ENCODE measurements around the gene PIGU. TPM values are rescaled to one million over a fixed set of nuclear protein-coding genes. Genes with fewer than 3 reads are reported as not detected.

The PIGU gene
- total RNA-seq, 2 experiments from 2014 or later: 16.6 to 27.9 TPM

- intact Hi-C loops (cut with micrococcal nuclease; ENCODE audit: unreplicated experiment): no loop called here
- ChIA-PET CTCF (ENCODE audit: unreplicated experiment) (no interaction called here), POLR2A (interaction anchor here (0.6 to 1.0 kb wide), 2 partner anchors 18 to 45 kb away, joined by 3 read pairs; no protein-coding TSS in a partner anchor)
- no peaks in the 10 kb centered on the region for H3K9me3 ChIP-seq (ENCODE audit: low read length)
- H2AFZ ChIP-seq (ENCODE audit: low read length): no peak overlapping the region
- peaks cover 67% of the 10 kb centered on the region for H3K36me3 ChIP-seq (ENCODE audit: insufficient read depth, low read length)
- no peaks in the 10 kb centered on the region for H3K79me2 ChIP-seq (ENCODE audit: insufficient read depth, low read depth, low read length)
- no peaks in the 10 kb centered on the region for H3K9me2 ChIP-seq (ENCODE audit: insufficient read depth, low read length)
- no peak for DNase-seq (ENCODE audit: low spot score)
- H3K4me3 ChIP-seq (ENCODE audit: low read depth, low read length, poor library complexity, severe bottlenecking): no peak overlapping the region
- no peaks in the 10 kb centered on the region for H3K4me1 ChIP-seq (ENCODE audit: insufficient read depth, low read length, poor library complexity, severe bottlenecking)
- H4K20me1 ChIP-seq (ENCODE audit: insufficient read depth, low read length): no peaks in the 10 kb centered on the region
- no peak overlapping the region for H3K4me2 ChIP-seq (ENCODE audit: low read length)
- TF ChIP-seq EZH2phosphoT487 (IDR thresholded peaks at IDR 0.05; ENCODE audit: borderline replicate concordance, low read depth, low read length): no peak
- TF ChIP-seq, protein P1, sequence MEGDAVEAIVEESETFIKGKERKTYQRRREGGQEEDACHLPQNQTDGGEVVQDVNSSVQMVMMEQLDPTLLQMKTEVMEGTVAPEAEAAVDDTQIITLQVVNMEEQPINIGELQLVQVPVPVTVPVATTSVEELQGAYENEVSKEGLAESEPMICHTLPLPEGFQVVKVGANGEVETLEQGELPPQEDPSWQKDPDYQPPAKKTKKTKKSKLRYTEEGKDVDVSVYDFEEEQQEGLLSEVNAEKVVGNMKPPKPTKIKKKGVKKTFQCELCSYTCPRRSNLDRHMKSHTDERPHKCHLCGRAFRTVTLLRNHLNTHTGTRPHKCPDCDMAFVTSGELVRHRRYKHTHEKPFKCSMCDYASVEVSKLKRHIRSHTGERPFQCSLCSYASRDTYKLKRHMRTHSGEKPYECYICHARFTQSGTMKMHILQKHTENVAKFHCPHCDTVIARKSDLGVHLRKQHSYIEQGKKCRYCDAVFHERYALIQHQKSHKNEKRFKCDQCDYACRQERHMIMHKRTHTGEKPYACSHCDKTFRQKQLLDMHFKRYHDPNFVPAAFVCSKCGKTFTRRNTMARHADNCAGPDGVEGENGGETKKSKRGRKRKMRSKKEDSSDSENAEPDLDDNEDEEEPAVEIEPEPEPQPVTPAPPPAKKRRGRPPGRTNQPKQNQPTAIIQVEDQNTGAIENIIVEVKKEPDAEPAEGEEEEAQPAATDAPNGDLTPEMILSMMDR (conservative IDR thresholded peaks at IDR 0.05; ENCODE audit: low read length): no peak
- BruUV-seq (replicated peaks): no TSS peak
- no peak overlapping the region for H3K27ac ChIP-seq (ENCODE audit: low read depth, low read length, poor library complexity, severe bottlenecking)
These were observed 40.2 kb downstream of the PIGU start for GRCh38 chr20:34636648-34637047.

- H3K9me2 ChIP-seq (ENCODE audit: insufficient read depth, low read length): no peaks in the 10 kb centered on the region
- H3K4me2 ChIP-seq (ENCODE audit: low read length): no peak overlapping the region
- H3K27ac ChIP-seq (ENCODE audit: low read depth, low read length, poor library complexity, severe bottlenecking): no peak overlapping the region
- TF ChIP-seq, protein P1 (conservative IDR thresholded peaks at IDR 0.05; ENCODE audit: low read length): no peak
- no peak for TF ChIP-seq EZH2phosphoT487 (IDR thresholded peaks at IDR 0.05; ENCODE audit: borderline replicate concordance, low read depth, low read length)
- no TSS peak for BruUV-seq (replicated peaks)
- intact Hi-C loops (cut with micrococcal nuclease; ENCODE audit: unreplicated experiment): no loop called here
- no peaks in the 10 kb centered on the region for H3K4me1 ChIP-seq (ENCODE audit: insufficient read depth, low read length, poor library complexity, severe bottlenecking)
- no peaks in the 10 kb centered on the region for H4K20me1 ChIP-seq (ENCODE audit: insufficient read depth, low read length)
- CTCF ChIA-PET (ENCODE audit: unreplicated experiment): no interaction called here
- H3K79me2 ChIP-seq (ENCODE audit: insufficient read depth, low read depth, low read length): no peaks in the 10 kb centered on the region
- no peak overlapping the region for H3K4me3 ChIP-seq (ENCODE audit: low read depth, low read length, poor library complexity, severe bottlenecking)
- H3K36me3 ChIP-seq (ENCODE audit: insufficient read depth, low read length): peaks cover 76% of the 10 kb centered on the region
- no peak overlapping the region for H2AFZ ChIP-seq (ENCODE audit: low read length)
- no peaks in the 10 kb centered on the region for H3K9me3 ChIP-seq (ENCODE audit: low read length)
- no peak for DNase-seq (ENCODE audit: low spot score)
- POLR2A ChIA-PET: interaction anchor here (0.7 kb wide), 2 partner anchors 42 to 43 kb away, joined by 3 to 4 read pairs; no protein-coding TSS in a partner anchor
These were observed 42.5 kb downstream of the PIGU start for GRCh38 chr20:34634392-34634791.

DNA sequence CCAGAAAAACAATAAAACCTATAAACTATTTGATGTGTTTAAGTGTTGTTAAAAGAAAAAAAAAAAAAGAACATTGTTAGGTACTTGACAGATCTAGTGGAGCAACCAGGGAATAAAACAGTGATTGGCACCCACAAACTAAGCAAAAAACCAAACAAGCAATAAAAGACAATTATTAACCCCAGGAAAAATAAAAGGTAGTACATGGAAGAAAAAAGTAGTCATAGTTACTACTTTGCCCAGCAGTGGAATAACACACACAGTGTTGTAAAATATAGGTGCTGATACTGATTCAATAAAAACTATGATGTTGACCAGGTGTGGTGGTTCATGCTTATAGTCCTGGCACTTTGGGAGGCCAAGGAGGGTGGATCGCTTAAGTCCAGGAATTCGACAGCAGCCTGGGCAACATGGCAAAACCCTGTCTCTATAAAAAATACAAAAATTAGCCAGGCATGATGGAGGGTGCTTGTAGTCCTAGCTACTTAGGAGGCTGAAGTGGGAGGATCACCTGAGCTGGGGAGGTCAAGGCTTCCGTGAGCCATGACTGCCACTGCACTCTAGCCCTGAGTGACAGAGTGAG is 43.9 kb downstream of the PIGU start:
- no peak for TF ChIP-seq EZH2phosphoT487 (IDR thresholded peaks at IDR 0.05; ENCODE audit: borderline replicate concordance, low read depth, low read length)
- TF ChIP-seq, protein P1 (conservative IDR thresholded peaks at IDR 0.05; ENCODE audit: low read length): no peak
- Histone ChIP-seq H3K4me2 (ENCODE audit: low read length) (no peak overlapping the region), H3K27ac (ENCODE audit: low read depth, low read length, poor library complexity, severe bottlenecking) (no peak overlapping the region), H3K4me3 (ENCODE audit: low read depth, low read length, poor library complexity, severe bottlenecking) (no peak overlapping the region), H2AFZ (ENCODE audit: low read length) (no peak overlapping the region), H3K79me2 (ENCODE audit: insufficient read depth, low read depth, low read length) (no peaks in the 10 kb centered on the region), H3K9me3 (ENCODE audit: low read length) (no peaks in the 10 kb centered on the region), H3K4me1 (ENCODE audit: insufficient read depth, low read length, poor library complexity, severe bottlenecking) (no peaks in the 10 kb centered on the region), H3K9me2 (ENCODE audit: insufficient read depth, low read length) (no peaks in the 10 kb centered on the region), H4K20me1 (ENCODE audit: insufficient read depth, low read length) (no peaks in the 10 kb centered on the region), H3K36me3 (ENCODE audit: insufficient read depth, low read length) (peaks cover 74% of the 10 kb centered on the region)
- CTCF ChIA-PET (ENCODE audit: unreplicated experiment): no interaction called here
- intact Hi-C loops (cut with micrococcal nuclease; ENCODE audit: unreplicated experiment): no loop called here
- no TSS peak for BruUV-seq (replicated peaks)
- POLR2A ChIA-PET: no interaction called here
- DNase-seq (ENCODE audit: low spot score): no peak

All from OCI-LY7 (cell line).